ENCODE data around the gene KAT6B. TPM values are rescaled to one million over a fixed set of nuclear protein-coding genes. Genes with fewer than 3 reads are reported as not detected.

KAT6B gene
- total RNA-seq, 1 donor from 2014 or later, result 56.2 TPM

- DNase-seq (ENCODE audit: low spot score), result no peak
Observed at GRCh38 chr10:75014516-75015230, 188.3 kb downstream of the KAT6B start.

GRCh38 chr10:75015442-75015841, 189.0 kb downstream of the KAT6B start:
- no peak for DNase-seq (ENCODE audit: low spot score)

GRCh38 chr10:75016325-75016724, 189.9 kb downstream of the KAT6B start:
- no peak for DNase-seq (ENCODE audit: low spot score)

- no peak for DNase-seq (ENCODE audit: low spot score)
Observed at GRCh38 chr10:75018251-75018650, 191.9 kb downstream of the KAT6B start.

GRCh38 chr10:75018686-75019307, 192.4 kb downstream of the KAT6B start:
- DNase-seq (ENCODE audit: low spot score), result no peak

GRCh38 chr10:75019370-75019769, 193.0 kb downstream of the KAT6B start:
- DNase-seq (ENCODE audit: low spot score), result no peak

GRCh38 chr10:75020168-75020567, 193.8 kb downstream of the KAT6B start:
- no peak for DNase-seq (ENCODE audit: low spot score)

- no peak for DNase-seq (ENCODE audit: low spot score)
Observed at GRCh38 chr10:75021379-75022249, 195.2 kb downstream of the KAT6B start.

GRCh38 chr10:75023074-75023473, 196.7 kb downstream of the KAT6B start:
- no peak for DNase-seq (ENCODE audit: low spot score)

GRCh38 chr10:75024971-75025523, 198.6 kb downstream of the KAT6B start:
- no peak for DNase-seq (ENCODE audit: low spot score)

GRCh38 chr10:75028049-75028448, 201.6 kb downstream of the KAT6B start:
- no peak for DNase-seq (ENCODE audit: low spot score)

GRCh38 chr10:75028748-75029147, 202.3 kb downstream of the KAT6B start:
- no peak for DNase-seq (ENCODE audit: low spot score)

GRCh38 chr10:75029420-75029819, 203.0 kb downstream of the KAT6B start:
- no peak for DNase-seq (ENCODE audit: low spot score)

GRCh38 chr10:75029857-75030256, 203.5 kb downstream of the KAT6B start:
- DNase-seq (ENCODE audit: low spot score), result no peak

- no peak for DNase-seq (ENCODE audit: low spot score)
Observed at GRCh38 chr10:75030371-75030770, 204.0 kb downstream of the KAT6B start.

- no peak for DNase-seq (ENCODE audit: low spot score)
Observed at GRCh38 chr10:75032119-75032518, 205.7 kb downstream of the KAT6B start.

GRCh38 chr10:75032813-75033212, 206.4 kb downstream of the KAT6B start:
- DNase-seq (ENCODE audit: low spot score), result no peak

GRCh38 chr10:75033399-75034130, 207.2 kb downstream of the KAT6B start:
- no peak for DNase-seq (ENCODE audit: low spot score)

GRCh38 chr10:75034131-75034512, 207.7 kb downstream of the KAT6B start:
- DNase-seq (ENCODE audit: low spot score), result no peak

GRCh38 chr10:75034714-75035258, 208.4 kb downstream of the KAT6B start:
- no peak for DNase-seq (ENCODE audit: low spot score)

GRCh38 chr10:75035975-75036708, 209.7 kb downstream of the KAT6B start:
- DNase-seq (ENCODE audit: low spot score), result no peak

Data from ureter (tissue), 1 donor.